Fibroblast of lung (primary cell): ENCODE data around the gene DNAH1. TPM values are rescaled to one million over a fixed set of nuclear protein-coding genes. Genes with fewer than 3 reads are reported as not detected.

Source experiments
- DNase-seq, 2 donors: peaks; one replicate each; pipeline versions ENCODE4 v3.0.0 to v3.0.0-alpha.2; 2010; ENCODE audit warnings: low read depth in 2 of 2
- H2AFZ ChIP-seq: 2 replicates; pipeline ENCODE4 v1.5.1; 2012; ENCODE audit warnings: low read length, control low read depth, inconsistent platforms
- H3K27ac ChIP-seq: 2 replicates; pipeline ENCODE4 v1.5.1; 2011; ENCODE audit warnings: low read length, control low read depth; ENCODE audit not compliant: insufficient read depth
- H3K27me3 ChIP-seq: 2 replicates; pipeline ENCODE4 v1.5.1; 2011; ENCODE audit warnings: mild to moderate bottlenecking, low read length; ENCODE audit not compliant: control insufficient read depth, insufficient read depth
- H3K36me3 ChIP-seq: 2 replicates; pipeline ENCODE4 v1.5.1; 2011; ENCODE audit warnings: low read length; ENCODE audit not compliant: control insufficient read depth, insufficient read depth
- H3K4me1 ChIP-seq: 2 replicates; pipeline ENCODE4 v1.5.1; 2011; ENCODE audit warnings: low read length; ENCODE audit not compliant: control insufficient read depth, insufficient read depth; ENCODE audit errors: extremely low read depth
- H3K4me2 ChIP-seq: 2 replicates; pipeline ENCODE4 v1.5.1; 2011; ENCODE audit warnings: low read length, control low read depth; ENCODE audit not compliant: insufficient read depth; ENCODE audit errors: extremely low read depth
- H3K4me3 ChIP-seq, 4 experiments: fragments of 200-600 bp in 1 of 4; sonication (generic) in 1 of 4; replicated peaks in 1 of 4; 2 replicates each; pipeline ENCODE4 v1.5.1; 2011 to 2016; ENCODE audit warnings: low read length in 4 of 4, low read depth in 3 of 4, mild to moderate bottlenecking in 3 of 4, control low read depth in 2 of 4, inconsistent platforms in 1 of 4, mixed read lengths in 1 of 4; ENCODE audit not compliant: insufficient read depth in 1 of 4; ENCODE audit errors: control extremely low read depth in 1 of 4
- H3K79me2 ChIP-seq: 2 replicates; pipeline ENCODE4 v1.5.1; 2012; ENCODE audit warnings: mild to moderate bottlenecking, low read length, inconsistent platforms; ENCODE audit not compliant: control insufficient read depth, insufficient read depth
- H3K9ac ChIP-seq: 2 replicates; pipeline ENCODE4 v1.5.1; 2011; ENCODE audit warnings: mild to moderate bottlenecking, low read length, control low read depth; ENCODE audit not compliant: insufficient read depth
- H3K9me3 ChIP-seq: 2 replicates; pipeline ENCODE4 v1.5.1; 2012; ENCODE audit warnings: low read depth, low read length; ENCODE audit not compliant: control insufficient read depth, insufficient read depth
- H4K20me1 ChIP-seq: 2 replicates; pipeline ENCODE4 v1.5.1; 2011; ENCODE audit warnings: low read length; ENCODE audit not compliant: control insufficient read depth, insufficient read depth; ENCODE audit errors: extremely low read depth
- CTCF ChIP-seq, 2 donors: IDR thresholded peaks in 1 of 2; conservative IDR thresholded peaks in 1 of 2; 1 replicate in 1 of 2; 2 replicates in 1 of 2; pipeline ENCODE4 v1.5.1; 2011 to 2012; ENCODE audit warnings: low read length in 2 of 2, control low read depth in 1 of 2, inconsistent platforms in 1 of 2, low read depth in 1 of 2, mild to moderate bottlenecking in 1 of 2
- EZH2 ChIP-seq: IDR thresholded peaks from 2 replicates; pipeline ENCODE4 v1.5.1; 2012; ENCODE audit warnings: low read length, control low read depth, mild to moderate bottlenecking; ENCODE audit errors: missing control alignments
- polyA plus RNA-seq, 2 donors: library from polyadenylated mRNA; depleted of rRNA in 1 of 2; stranded (reverse) in 1 of 2; unstranded in 1 of 2; fragments of >200 nt; gene quantifications; 2 replicates each; pipeline ENCODE4 v1.2.1, GENCODE V29; 2011 to 2012; ENCODE audit warnings: missing spikeins in 1 of 2
- total RNA-seq: library from RNA; depleted of rRNA; stranded (reverse); fragments of >200 nt; gene quantifications from 2 replicates; pipeline ENCODE4 v1.2.1, GENCODE V29; 2014

The DNAH1 gene
- total and polyA plus RNA-seq, 2 donors (not counting 1 experiment from before 2014, with no cell fraction given), result 1.9 to 3.0 TPM

- H3K79me2 ChIP-seq, result no peaks in the 10 kb centered on the region
- DNase-seq, result no peak
- H4K20me1 ChIP-seq, result no peaks in the 10 kb centered on the region
- H3K9ac ChIP-seq, result no peak overlapping the region
- H3K27me3 ChIP-seq, result peaks cover 9% of the 10 kb centered on the region
- TF ChIP-seq CTCF (conservative IDR thresholded peaks at IDR 0.05 in 1 of 2, IDR thresholded peaks at IDR 0.05 in 1 of 2; ENCODE audit: low read depth in 1 of 2, low read length in 2 of 2) (no peak), EZH2 (no peak)
- no peak overlapping the region for H2AFZ ChIP-seq
- H3K9me3 ChIP-seq, result no peaks in the 10 kb centered on the region
- no peak overlapping the region for H3K4me3 ChIP-seq
- H3K27ac ChIP-seq, result no peak overlapping the region
- no peaks in the 10 kb centered on the region for H3K36me3 ChIP-seq
- H3K4me1 ChIP-seq, result no peaks in the 10 kb centered on the region
- no peak overlapping the region for H3K4me2 ChIP-seq
Measured at GRCh38 chr3:52432225-52432624, 116.1 kb downstream of the DNAH1 start.

- no peak overlapping the region for H3K4me2 ChIP-seq
- H3K27ac ChIP-seq, result no peak overlapping the region
- H3K79me2 ChIP-seq, result no peaks in the 10 kb centered on the region
- H4K20me1 ChIP-seq, result no peaks in the 10 kb centered on the region
- no peak overlapping the region for H3K9ac ChIP-seq
- no peak overlapping the region for H3K4me3 ChIP-seq
- no peak for DNase-seq
- H3K4me1 ChIP-seq, result no peaks in the 10 kb centered on the region
- no peaks in the 10 kb centered on the region for H3K36me3 ChIP-seq
- H3K9me3 ChIP-seq, result no peaks in the 10 kb centered on the region
- peaks cover 9% of the 10 kb centered on the region for H3K27me3 ChIP-seq
- TF ChIP-seq CTCF (conservative IDR thresholded peaks at IDR 0.05 in 1 of 2, IDR thresholded peaks at IDR 0.05 in 1 of 2; ENCODE audit: low read depth in 1 of 2, low read length in 2 of 2) (no peak), EZH2 (no peak)
- no peak overlapping the region for H2AFZ ChIP-seq
Measured at GRCh38 chr3:52432691-52433141, 116.6 kb downstream of the DNAH1 start.

- no peaks in the 10 kb centered on the region for H3K79me2 ChIP-seq
- H3K27me3 ChIP-seq, result peaks cover 9% of the 10 kb centered on the region
- H3K9me3 ChIP-seq, result no peaks in the 10 kb centered on the region
- TF ChIP-seq CTCF (conservative IDR thresholded peaks at IDR 0.05 in 1 of 2, IDR thresholded peaks at IDR 0.05 in 1 of 2; ENCODE audit: low read depth in 1 of 2, low read length in 2 of 2), result no peak
- no peak for TF ChIP-seq EZH2
- no peak for DNase-seq
- no peaks in the 10 kb centered on the region for H3K36me3 ChIP-seq
- no peak overlapping the region for H3K27ac ChIP-seq
- no peaks in the 10 kb centered on the region for H3K4me1 ChIP-seq
- H3K4me3 ChIP-seq, result no peak overlapping the region
- no peak overlapping the region for H3K4me2 ChIP-seq
- no peak overlapping the region for H2AFZ ChIP-seq
- no peaks in the 10 kb centered on the region for H4K20me1 ChIP-seq
- H3K9ac ChIP-seq, result no peak overlapping the region
Measured at GRCh38 chr3:52433328-52433995, 117.3 kb downstream of the DNAH1 start.
